ENCODE measurements around the gene UROS.
A peak's percentile ranks its signal among the peaks of the same experiment; 100 is the strongest.

The UROS gene

DNA sequence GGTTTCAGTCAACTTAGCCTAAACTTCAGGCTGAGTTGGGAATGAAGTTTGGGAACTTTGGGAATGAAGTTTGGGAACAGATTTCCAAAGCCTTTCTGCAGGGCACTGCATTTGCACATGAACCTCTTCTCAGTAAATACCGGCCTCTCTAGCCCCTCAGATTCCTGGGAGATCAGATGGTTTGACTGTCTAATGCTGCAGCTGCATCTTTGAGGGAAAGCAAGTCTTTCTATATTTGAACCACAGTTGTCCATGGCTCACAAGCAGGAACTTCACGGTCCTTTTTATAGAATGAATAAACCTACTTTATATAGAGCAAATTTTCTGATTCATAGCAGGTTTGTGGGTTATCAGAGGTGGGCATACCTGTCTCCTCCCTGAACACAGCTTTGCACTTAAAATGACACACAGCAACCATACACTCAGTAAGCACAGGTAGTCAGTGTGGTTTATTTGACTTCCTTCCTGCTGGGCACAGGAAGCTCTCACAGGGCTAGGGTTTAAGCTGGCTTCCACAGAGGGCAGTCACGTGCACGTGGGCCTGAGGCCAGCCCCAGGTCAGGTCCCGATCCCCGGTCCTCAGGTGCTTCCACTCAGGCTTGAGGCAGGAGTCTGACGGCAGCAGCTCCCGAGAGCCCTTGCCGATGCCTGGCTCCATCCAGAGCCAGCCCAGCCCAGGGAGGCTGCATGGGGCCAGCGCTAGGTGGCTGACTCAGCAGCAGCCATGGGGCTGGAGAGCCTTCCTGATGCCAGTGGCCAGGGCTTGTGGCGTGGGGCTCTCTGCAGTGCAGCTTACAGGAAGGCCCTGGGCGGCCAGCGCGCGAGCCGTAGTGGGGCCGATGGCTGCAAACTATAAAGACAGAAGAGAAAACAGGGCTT is 34.7 kb downstream of the UROS start:
- Histone ChIP-seq H3K79me2 (ENCODE audit: low read length) (no peaks in the 10 kb centered on the region), H3K9ac (ENCODE audit: low read length) (no peak overlapping the region), H3K27ac (ENCODE audit: low read length) (no peak overlapping the region), H2AFZ (ENCODE audit: low read depth, low read length) (no peak overlapping the region), H3K4me2 (ENCODE audit: low read length) (no peak overlapping the region), H3K4me3 (ENCODE audit: low read length) (no peak overlapping the region), H4K20me1 (ENCODE audit: insufficient read depth, low read length) (no peaks in the 10 kb centered on the region), H3K9me3 (ENCODE audit: insufficient read depth, low read length) (no peaks in the 10 kb centered on the region), H3K27me3 (ENCODE audit: low read depth, low read length) (no peaks in the 10 kb centered on the region), H3K4me1 (ENCODE audit: low read length) (peaks cover 29% of the 10 kb centered on the region), H3K36me3 (replicated peaks; ENCODE audit: low read depth, low read length) (peaks cover 3% of the 10 kb centered on the region)
- TF ChIP-seq EZH2phosphoT487 (IDR thresholded peaks at IDR 0.05; ENCODE audit: low read depth) = no peak
- TF ChIP-seq, protein P1, sequence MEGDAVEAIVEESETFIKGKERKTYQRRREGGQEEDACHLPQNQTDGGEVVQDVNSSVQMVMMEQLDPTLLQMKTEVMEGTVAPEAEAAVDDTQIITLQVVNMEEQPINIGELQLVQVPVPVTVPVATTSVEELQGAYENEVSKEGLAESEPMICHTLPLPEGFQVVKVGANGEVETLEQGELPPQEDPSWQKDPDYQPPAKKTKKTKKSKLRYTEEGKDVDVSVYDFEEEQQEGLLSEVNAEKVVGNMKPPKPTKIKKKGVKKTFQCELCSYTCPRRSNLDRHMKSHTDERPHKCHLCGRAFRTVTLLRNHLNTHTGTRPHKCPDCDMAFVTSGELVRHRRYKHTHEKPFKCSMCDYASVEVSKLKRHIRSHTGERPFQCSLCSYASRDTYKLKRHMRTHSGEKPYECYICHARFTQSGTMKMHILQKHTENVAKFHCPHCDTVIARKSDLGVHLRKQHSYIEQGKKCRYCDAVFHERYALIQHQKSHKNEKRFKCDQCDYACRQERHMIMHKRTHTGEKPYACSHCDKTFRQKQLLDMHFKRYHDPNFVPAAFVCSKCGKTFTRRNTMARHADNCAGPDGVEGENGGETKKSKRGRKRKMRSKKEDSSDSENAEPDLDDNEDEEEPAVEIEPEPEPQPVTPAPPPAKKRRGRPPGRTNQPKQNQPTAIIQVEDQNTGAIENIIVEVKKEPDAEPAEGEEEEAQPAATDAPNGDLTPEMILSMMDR (IDR thresholded peaks at IDR 0.05; ENCODE audit: low read depth, low read length) = no peak

DNA sequence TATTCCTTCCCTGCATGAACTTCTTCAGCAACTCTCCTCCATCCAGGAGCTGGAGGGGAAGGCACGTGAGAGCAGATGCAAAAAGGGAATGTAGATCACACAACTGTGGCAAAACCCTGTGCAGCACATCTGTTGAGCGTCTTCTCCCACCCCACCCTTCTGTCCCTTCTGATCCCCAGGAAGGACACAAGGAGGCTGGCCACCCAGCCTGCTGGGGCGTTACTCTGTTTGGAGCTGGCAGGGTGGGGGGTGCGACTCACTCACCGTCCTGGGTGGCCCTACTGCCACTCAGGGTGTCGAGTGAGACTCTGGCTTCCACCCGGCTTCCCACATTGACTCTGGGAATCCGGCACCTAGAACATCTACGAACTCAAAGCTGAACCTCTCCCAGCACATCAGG is 37.3 kb downstream of the UROS start:
- TF ChIP-seq, protein P1 (IDR thresholded peaks at IDR 0.05; ENCODE audit: low read depth, low read length) = no peak

DNA sequence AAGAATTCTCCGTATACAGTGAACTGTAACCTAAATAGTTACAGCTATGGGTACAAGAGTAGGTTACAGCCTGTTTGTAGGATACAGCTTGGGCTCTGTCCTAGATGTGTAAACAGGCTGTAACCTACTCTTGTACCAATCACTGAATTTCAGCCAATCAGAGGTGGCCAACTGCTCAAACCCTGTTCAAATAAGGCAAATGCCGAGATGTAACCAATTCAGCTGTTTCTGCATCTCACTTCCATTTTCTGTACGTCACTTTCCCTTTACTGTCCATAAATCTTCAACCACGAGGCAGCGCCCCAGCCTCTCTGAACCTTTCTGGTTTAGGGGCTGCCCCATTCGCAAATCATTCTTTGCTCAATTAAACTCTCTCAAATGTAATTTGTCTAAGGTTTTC is 39.1 kb downstream of the UROS start:
- Histone ChIP-seq H4K20me1 (ENCODE audit: insufficient read depth, low read length) (no peaks in the 10 kb centered on the region), H3K9me3 (ENCODE audit: insufficient read depth, low read length) (no peaks in the 10 kb centered on the region), H2AFZ (ENCODE audit: low read depth, low read length) (peak overlapping the region; percentile 84), H3K4me2 (ENCODE audit: low read length) (peak overlapping the region; percentile 76), H3K4me3 (ENCODE audit: low read length) (peak overlapping the region; percentile 53), H3K27me3 (ENCODE audit: low read depth, low read length) (no peaks in the 10 kb centered on the region), H3K4me1 (ENCODE audit: low read length) (peaks cover 32% of the 10 kb centered on the region), H3K79me2 (ENCODE audit: low read length) (no peaks in the 10 kb centered on the region), H3K27ac (ENCODE audit: low read length) (peak overlapping the region; percentile 81), H3K36me3 (replicated peaks; ENCODE audit: low read depth, low read length) (peaks cover 3% of the 10 kb centered on the region), H3K9ac (ENCODE audit: low read length) (peak overlapping the region; percentile 60; the same call in 1 of the 2 replicates)
- TF ChIP-seq, protein P1 (IDR thresholded peaks at IDR 0.05; ENCODE audit: low read depth, low read length) = no peak
- no peak for TF ChIP-seq EZH2phosphoT487 (IDR thresholded peaks at IDR 0.05; ENCODE audit: low read depth)

More for the DNA sequence above, 37.3 kb downstream of the UROS start:
- no peaks in the 10 kb centered on the region for H3K9me3 ChIP-seq (ENCODE audit: insufficient read depth, low read length)
- no peaks in the 10 kb centered on the region for H3K79me2 ChIP-seq (ENCODE audit: low read length)
- no peaks in the 10 kb centered on the region for H3K27me3 ChIP-seq (ENCODE audit: low read depth, low read length)
- peaks cover 32% of the 10 kb centered on the region for H3K4me1 ChIP-seq (ENCODE audit: low read length)
- peaks cover 3% of the 10 kb centered on the region for H3K36me3 ChIP-seq (replicated peaks; ENCODE audit: low read depth, low read length)
- no peak overlapping the region for H3K9ac ChIP-seq (ENCODE audit: low read length)
- no peak overlapping the region for H3K27ac ChIP-seq (ENCODE audit: low read length)
- H3K4me3 ChIP-seq (ENCODE audit: low read length) = no peak overlapping the region
- no peak overlapping the region for H2AFZ ChIP-seq (ENCODE audit: low read depth, low read length)
- no peak overlapping the region for H3K4me2 ChIP-seq (ENCODE audit: low read length)
- no peaks in the 10 kb centered on the region for H4K20me1 ChIP-seq (ENCODE audit: insufficient read depth, low read length)

DNA sequence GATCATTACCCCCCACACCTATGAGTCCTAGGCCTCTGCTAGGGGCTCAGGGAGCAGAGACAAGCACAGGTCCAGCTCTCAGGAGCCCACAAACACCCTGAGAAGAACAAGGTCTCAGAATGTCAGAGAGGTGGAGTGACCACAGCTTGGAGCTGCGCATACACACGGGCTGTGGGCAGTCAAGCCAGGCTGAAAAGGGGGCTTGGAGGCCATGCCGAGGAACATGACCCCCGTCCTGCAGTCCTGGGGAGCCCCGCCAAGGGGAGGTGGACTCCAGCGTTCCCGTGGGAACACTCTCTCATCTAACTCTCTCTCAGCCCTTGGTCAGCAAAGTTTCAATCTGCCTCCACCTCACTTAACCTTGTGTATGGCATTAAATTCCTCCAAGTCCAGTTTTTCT is 39.6 kb downstream of the UROS start:
- Histone ChIP-seq H3K36me3 (replicated peaks; ENCODE audit: low read depth, low read length) (peaks cover 3% of the 10 kb centered on the region), H3K9ac (ENCODE audit: low read length) (peak overlapping the region; percentile 60; the same call in 1 of the 2 replicates), H3K4me3 (ENCODE audit: low read length) (peak overlapping the region; percentile 53; the same call in 1 of the 2 replicates), H3K27me3 (ENCODE audit: low read depth, low read length) (no peaks in the 10 kb centered on the region), H3K4me1 (ENCODE audit: low read length) (peaks cover 32% of the 10 kb centered on the region), H3K79me2 (ENCODE audit: low read length) (no peaks in the 10 kb centered on the region), H3K4me2 (ENCODE audit: low read length) (peak overlapping the region; percentile 76), H4K20me1 (ENCODE audit: insufficient read depth, low read length) (no peaks in the 10 kb centered on the region), H2AFZ (ENCODE audit: low read depth, low read length) (peak overlapping the region; percentile 32; the same call in 1 of the 2 replicates), H3K9me3 (ENCODE audit: insufficient read depth, low read length) (no peaks in the 10 kb centered on the region), H3K27ac (ENCODE audit: low read length) (peak overlapping the region; percentile 81)
- TF ChIP-seq, protein P1 (IDR thresholded peaks at IDR 0.05; ENCODE audit: low read depth, low read length) = no peak
- no peak for TF ChIP-seq EZH2phosphoT487 (IDR thresholded peaks at IDR 0.05; ENCODE audit: low read depth)

All from OCI-LY3 (cell line).